ENCODE data around the gene SAAL1.

The SAAL1 gene

DNA sequence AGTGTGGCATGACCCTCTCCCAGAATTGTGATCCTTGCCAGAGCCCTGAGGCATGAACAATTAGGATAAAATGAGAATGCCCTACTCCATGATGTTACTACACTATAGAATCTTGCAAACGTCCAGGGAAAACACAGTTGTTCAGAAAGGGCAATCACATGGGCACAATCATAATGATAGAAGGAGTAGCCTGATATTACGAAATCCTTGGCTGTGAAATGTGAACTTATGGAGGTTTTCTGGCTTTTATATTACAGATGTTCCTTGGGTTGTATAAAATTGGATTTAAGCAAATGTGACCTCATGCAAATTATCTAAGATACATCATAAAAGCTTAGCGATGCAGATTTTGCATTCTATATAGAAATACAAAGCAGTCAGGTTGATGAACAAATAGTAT, 30.4 kb downstream of the SAAL1 start:
- POLR2A ChIA-PET = no interaction called here
- CTCF ChIA-PET = no interaction called here
- H3K4me3 ChIP-seq (ENCODE audit: low read depth, low read length) = no peak overlapping the region

DNA sequence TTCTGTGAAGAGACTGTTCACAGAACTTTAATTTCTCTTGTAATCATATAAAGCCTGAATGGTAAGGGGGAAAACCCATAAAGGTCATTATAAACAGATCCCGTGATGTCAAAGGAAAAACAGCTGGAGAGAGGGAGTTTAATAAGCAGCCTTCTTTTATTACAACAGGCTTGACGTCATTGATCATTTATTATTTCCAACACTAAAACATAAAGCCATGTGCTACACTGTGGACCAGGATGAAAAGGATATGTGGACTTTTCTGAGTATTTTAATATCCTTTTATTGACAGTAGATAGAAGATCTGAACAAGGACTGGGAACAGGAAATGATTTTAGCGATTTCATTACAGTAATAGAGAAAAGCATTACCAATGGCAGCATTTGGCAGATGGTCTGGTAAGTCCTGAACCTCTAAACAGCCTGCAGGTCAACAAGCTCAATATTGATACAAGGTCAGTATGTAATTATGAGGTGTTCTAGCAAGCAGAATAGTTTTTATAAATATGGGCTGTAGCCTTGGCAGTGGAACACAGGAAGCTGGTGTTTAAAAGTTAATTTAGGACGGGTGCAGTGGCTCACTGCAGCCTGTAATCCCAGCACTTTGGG, 34.7 kb downstream of the SAAL1 start:
- Histone ChIP-seq H3K27ac (ENCODE audit: extremely low read depth, low read depth, low read length) (no peak overlapping the region), H3K4me1 (ENCODE audit: control insufficient read depth, insufficient read depth, low read length) (no peaks in the 10 kb centered on the region), H3K4me3 (ENCODE audit: low read depth, low read length) (no peak overlapping the region), H3K9me3 (ENCODE audit: control insufficient read depth, insufficient read depth, low read depth, low read length) (no peaks in the 10 kb centered on the region), H3K36me3 (ENCODE audit: control insufficient read depth in 2 of 2, insufficient read depth in 1 of 2, low read length in 2 of 2) (no peaks in the 10 kb centered on the region)
- CTCF ChIA-PET = interaction anchor here (0.9 to 1.2 kb wide), 3 partner anchors 9 to 44 kb away, joined by 3 to 5 read pairs (median 3); no protein-coding TSS in a partner anchor
- no peak for TF ChIP-seq ZNF670 (tag by site-specific recombination; IDR thresholded peaks at IDR 0.05; ENCODE audit: low read depth)
- TF ChIP-seq ZBTB48 (tag by site-specific recombination; IDR thresholded peaks at IDR 0.05) = no peak
- TF ChIP-seq, protein P1, sequence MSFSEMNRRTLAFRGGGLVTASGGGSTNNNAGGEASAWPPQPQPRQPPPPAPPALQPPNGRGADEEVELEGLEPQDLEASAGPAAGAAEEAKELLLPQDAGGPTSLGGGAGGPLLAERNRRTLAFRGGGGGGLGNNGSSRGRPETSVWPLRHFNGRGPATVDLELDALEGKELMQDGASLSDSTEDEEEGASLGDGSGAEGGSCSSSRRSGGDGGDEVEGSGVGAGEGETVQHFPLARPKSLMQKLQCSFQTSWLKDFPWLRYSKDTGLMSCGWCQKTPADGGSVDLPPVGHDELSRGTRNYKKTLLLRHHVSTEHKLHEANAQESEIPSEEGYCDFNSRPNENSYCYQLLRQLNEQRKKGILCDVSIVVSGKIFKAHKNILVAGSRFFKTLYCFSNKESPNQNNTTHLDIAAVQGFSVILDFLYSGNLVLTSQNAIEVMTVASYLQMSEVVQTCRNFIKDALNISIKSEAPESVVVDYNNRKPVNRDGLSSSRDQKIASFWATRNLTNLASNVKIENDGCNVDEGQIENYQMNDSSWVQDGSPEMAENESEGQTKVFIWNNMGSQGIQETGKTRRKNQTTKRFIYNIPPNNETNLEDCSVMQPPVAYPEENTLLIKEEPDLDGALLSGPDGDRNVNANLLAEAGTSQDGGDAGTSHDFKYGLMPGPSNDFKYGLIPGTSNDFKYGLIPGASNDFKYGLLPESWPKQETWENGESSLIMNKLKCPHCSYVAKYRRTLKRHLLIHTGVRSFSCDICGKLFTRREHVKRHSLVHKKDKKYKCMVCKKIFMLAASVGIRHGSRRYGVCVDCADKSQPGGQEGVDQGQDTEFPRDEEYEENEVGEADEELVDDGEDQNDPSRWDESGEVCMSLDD (tag by site-specific recombination; IDR thresholded peaks at IDR 0.05) = no peak
- POLR2A ChIA-PET = no interaction called here

More for the DNA sequence above, 30.4 kb downstream of the SAAL1 start:
- peaks cover 0 to 20% of the 10 kb centered on the region in 2 experiments; a peak in 2 of 3 replicates for H3K36me3 ChIP-seq (ENCODE audit: control insufficient read depth in 2 of 2, insufficient read depth in 1 of 2, low read length in 2 of 2)
- TF ChIP-seq ZNF600 (tag by site-specific recombination; IDR thresholded peaks at IDR 0.05) (no peak), MZF1 (tag by site-specific recombination; IDR thresholded peaks at IDR 0.05; ENCODE audit: borderline replicate concordance) (no peak), ZNF311 (tag by site-specific recombination; IDR thresholded peaks at IDR 0.05; ENCODE audit: borderline replicate concordance) (no peak), ZNF501 (tag by site-specific recombination; IDR thresholded peaks at IDR 0.05) (no peak), MEIS1 (CRISPR knock-in tag; IDR thresholded peaks at IDR 0.05; ENCODE audit: borderline replicate concordance) (no peak), ZNF394 (tag by site-specific recombination; IDR thresholded peaks at IDR 0.05; ENCODE audit: borderline replicate concordance) (no peak)
- TF ChIP-seq, protein P2, sequence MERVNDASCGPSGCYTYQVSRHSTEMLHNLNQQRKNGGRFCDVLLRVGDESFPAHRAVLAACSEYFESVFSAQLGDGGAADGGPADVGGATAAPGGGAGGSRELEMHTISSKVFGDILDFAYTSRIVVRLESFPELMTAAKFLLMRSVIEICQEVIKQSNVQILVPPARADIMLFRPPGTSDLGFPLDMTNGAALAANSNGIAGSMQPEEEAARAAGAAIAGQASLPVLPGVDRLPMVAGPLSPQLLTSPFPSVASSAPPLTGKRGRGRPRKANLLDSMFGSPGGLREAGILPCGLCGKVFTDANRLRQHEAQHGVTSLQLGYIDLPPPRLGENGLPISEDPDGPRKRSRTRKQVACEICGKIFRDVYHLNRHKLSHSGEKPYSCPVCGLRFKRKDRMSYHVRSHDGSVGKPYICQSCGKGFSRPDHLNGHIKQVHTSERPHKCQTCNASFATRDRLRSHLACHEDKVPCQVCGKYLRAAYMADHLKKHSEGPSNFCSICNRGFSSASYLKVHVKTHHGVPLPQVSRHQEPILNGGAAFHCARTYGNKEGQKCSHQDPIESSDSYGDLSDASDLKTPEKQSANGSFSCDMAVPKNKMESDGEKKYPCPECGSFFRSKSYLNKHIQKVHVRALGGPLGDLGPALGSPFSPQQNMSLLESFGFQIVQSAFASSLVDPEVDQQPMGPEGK (tag by site-specific recombination; IDR thresholded peaks at IDR 0.05) = no peak
- TF ChIP-seq, protein P3, sequence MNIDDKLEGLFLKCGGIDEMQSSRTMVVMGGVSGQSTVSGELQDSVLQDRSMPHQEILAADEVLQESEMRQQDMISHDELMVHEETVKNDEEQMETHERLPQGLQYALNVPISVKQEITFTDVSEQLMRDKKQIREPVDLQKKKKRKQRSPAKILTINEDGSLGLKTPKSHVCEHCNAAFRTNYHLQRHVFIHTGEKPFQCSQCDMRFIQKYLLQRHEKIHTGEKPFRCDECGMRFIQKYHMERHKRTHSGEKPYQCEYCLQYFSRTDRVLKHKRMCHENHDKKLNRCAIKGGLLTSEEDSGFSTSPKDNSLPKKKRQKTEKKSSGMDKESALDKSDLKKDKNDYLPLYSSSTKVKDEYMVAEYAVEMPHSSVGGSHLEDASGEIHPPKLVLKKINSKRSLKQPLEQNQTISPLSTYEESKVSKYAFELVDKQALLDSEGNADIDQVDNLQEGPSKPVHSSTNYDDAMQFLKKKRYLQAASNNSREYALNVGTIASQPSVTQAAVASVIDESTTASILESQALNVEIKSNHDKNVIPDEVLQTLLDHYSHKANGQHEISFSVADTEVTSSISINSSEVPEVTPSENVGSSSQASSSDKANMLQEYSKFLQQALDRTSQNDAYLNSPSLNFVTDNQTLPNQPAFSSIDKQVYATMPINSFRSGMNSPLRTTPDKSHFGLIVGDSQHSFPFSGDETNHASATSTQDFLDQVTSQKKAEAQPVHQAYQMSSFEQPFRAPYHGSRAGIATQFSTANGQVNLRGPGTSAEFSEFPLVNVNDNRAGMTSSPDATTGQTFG (tag by site-specific recombination; IDR thresholded peaks at IDR 0.05; ENCODE audit: borderline replicate concordance) = no peak
- H3K9me3 ChIP-seq (ENCODE audit: control insufficient read depth, insufficient read depth, low read depth, low read length) = no peaks in the 10 kb centered on the region
- H3K27ac ChIP-seq (ENCODE audit: extremely low read depth, low read depth, low read length) = no peak overlapping the region
- H3K4me1 ChIP-seq (ENCODE audit: control insufficient read depth, insufficient read depth, low read length) = no peaks in the 10 kb centered on the region

DNA sequence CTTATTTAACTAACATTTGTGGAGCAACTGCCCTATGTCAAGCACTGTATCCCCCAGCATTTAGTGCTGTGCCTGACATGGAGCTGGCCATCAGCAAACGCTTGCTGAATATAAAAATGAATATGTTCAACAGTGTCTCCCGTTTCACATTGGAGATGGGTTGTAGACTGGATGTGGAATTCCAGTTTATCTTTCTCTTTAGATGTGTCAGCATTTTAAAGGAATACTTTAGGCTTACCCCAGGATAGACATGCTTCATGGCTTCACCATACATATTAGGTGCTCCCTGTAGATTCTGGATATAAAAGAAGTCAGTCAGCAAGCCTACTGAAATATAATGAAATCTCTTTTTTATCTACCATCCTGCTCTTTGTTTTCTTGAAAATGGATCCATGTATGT, 38.5 kb downstream of the SAAL1 start:
- H3K4me1 ChIP-seq (ENCODE audit: control insufficient read depth, insufficient read depth, low read length) = peaks cover 5% of the 10 kb centered on the region
- POLR2A ChIA-PET = no interaction called here
- no peak overlapping the region for H3K4me3 ChIP-seq (ENCODE audit: low read depth, low read length)
- no peaks in the 10 kb centered on the region for H3K9me3 ChIP-seq (ENCODE audit: control insufficient read depth, insufficient read depth, low read depth, low read length)
- H3K36me3 ChIP-seq (ENCODE audit: control insufficient read depth in 2 of 2, insufficient read depth in 1 of 2, low read length in 2 of 2) = no peaks in the 10 kb centered on the region
- H3K27ac ChIP-seq (ENCODE audit: extremely low read depth, low read depth, low read length) = no peak overlapping the region
- CTCF ChIA-PET = interaction anchor here (0.7 kb wide), 1 partner anchor 680 kb away, joined by 7 read pairs; no protein-coding TSS in a partner anchor
- TF ChIP-seq ZNF274 (IDR thresholded peaks at IDR 0.05; ENCODE audit: low read length) (no peak), ZNF274 (tag by site-specific recombination; IDR thresholded peaks at IDR 0.05; ENCODE audit: borderline replicate concordance) (no peak), MZF1 (tag by site-specific recombination; IDR thresholded peaks at IDR 0.05; ENCODE audit: borderline replicate concordance) (no peak), ZNF140 (tag by site-specific recombination; IDR thresholded peaks at IDR 0.05) (no peak), ZNF2 (tag by site-specific recombination; IDR thresholded peaks at IDR 0.05) (no peak), HOXD13 (CRISPR knock-in tag; IDR thresholded peaks at IDR 0.05; ENCODE audit: borderline replicate concordance) (no peak), ZNF791 (tag by site-specific recombination; IDR thresholded peaks at IDR 0.05) (no peak), KLF8 (tag by site-specific recombination; IDR thresholded peaks at IDR 0.05) (no peak)
- TF ChIP-seq, protein P3 (tag by site-specific recombination; IDR thresholded peaks at IDR 0.05; ENCODE audit: borderline replicate concordance) = no peak
- TF ChIP-seq, protein P4, sequence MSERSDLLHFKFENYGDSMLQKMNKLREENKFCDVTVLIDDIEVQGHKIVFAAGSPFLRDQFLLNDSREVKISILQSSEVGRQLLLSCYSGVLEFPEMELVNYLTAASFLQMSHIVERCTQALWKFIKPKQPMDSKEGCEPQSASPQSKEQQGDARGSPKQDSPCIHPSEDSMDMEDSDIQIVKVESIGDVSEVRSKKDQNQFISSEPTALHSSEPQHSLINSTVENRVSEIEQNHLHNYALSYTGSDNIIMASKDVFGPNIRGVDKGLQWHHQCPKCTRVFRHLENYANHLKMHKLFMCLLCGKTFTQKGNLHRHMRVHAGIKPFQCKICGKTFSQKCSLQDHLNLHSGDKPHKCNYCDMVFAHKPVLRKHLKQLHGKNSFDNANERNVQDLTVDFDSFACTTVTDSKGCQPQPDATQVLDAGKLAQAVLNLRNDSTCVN (tag by site-specific recombination; optimal IDR thresholded peaks at IDR 0.05) = no peak
